DMS153 treated with DMSO at 0.1 percent for 48 hours (cell line): ENCODE results near the gene SCIN.
"Not testable (repeated sequence)": the region's sequence is repeated elsewhere in the genome, so short reads cannot be mapped to it uniquely, and the experiment has no call there.

Source experiments
- DNase-seq: peaks from one replicate; lab custom pipeline; 2025; ENCODE audit not compliant: unreplicated experiment; lab: John Stamatoyannopoulos, UW

The SCIN gene

DNA sequence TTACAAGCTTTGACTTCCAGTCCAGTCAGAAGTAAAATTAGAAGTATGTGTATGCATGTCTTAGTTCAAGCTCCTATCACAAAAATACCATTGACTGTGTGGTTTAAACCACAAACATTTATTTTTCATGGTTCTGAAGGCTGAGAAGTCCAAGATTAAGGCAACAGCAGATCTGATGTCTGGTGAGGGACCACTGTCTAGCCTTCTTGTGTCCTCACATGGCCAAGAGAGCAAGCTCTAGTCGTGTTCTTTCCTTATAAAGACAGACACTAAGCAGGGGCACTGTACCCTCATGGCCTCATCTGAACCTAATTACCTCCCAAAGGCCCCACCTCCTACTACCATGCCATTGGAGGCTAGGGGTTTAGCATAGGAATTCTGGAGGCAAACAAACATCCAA lies 75.6 kb downstream of the SCIN start:
- no peak for DNase-seq

DNA sequence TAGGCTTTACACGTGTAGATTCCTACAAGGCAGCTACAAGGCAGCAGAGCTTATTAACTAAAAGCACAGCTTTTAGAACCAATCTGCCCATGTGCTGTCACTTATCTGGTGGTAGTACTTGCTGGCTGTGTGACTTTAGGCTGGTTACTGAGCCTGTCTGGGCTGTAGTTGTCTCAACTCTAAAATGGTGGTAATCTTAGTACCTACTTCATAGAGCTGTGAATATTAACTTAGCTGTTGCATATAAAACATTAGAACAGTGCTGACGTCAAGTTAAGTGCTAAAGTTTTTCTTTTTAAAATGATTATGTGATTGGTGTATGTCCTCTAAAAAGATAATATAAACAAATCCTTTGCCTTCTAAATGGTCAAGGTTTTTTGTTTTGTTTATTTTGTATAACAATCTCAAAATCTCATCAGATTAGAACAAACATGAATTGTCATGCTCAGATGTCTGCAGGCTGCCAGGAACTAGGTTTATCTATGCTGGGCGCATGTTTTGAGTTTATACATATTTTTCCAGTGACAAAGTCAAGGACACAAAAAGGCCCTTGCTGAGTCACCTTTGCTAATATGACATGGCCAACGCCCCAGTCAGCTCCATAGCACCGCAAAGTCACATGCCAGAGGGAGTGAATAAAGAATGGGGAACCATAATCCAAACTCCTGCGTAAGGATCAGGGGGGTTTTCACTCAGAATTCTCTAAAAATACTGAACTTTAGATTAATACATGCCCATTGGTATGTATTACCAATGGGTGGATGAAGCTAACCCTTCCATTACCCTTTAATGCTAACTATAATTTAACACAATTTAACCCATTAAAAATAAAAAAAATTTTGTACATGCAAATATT lies 77.1 kb downstream of the SCIN start:
- DNase-seq, result no peak

GRCh38 chr7:12648704-12649261 lies 78.3 kb downstream of the SCIN start:
- no peak for DNase-seq

GRCh38 chr7:12649348-12649747 lies 78.8 kb downstream of the SCIN start:
- DNase-seq, result no peak

- DNase-seq, result no peak
Measured at GRCh38 chr7:12650080-12650479, 79.6 kb downstream of the SCIN start.

DNA sequence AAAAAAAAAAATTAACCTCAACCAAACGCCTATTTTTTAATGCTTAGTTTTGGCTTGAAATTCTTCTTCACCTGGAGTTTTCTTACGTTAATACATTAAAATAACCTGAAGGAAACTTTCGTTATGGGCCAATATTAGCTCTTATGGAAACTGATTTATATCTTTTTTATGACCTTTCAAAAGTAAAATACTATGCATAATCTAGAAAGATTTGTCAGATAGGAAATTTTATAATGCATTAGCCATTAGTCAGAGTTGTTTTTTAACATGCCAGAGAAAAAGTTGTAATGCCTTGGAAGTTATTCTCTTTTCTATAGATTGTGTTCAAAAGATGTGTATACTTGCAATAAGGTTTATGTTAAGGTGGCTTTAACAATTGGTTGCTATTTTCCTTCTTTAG lies 82.6 kb downstream of the SCIN start:
- no peak for DNase-seq

- no peak for DNase-seq
Measured at GRCh38 chr7:12653518-12653917, 83.0 kb downstream of the SCIN start.

GRCh38 chr7:12655161-12655560 lies 84.6 kb downstream of the SCIN start:
- DNase-seq, result no peak

DNA sequence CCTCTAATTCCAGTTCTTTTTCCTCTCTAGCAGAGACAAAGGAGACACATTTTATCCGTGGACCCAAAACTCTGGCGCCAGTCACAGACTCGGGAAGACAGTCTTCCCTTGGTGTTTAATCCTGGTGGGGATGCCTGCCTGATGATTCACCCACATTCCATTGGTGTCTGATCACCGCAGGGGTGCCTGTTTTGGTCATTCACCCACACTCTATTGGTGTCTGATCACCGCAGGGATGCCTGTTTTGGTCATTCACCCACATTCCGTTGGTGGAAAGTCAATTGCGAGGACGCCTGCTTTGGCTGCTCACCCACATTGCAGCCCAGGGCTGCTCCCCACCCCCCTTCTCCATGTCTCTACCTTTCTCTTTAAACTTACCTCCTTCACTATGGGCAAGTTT lies 89.9 kb downstream of the SCIN start:
- not testable (repeated sequence) for DNase-seq

- DNase-seq, result not testable (repeated sequence)
Measured at GRCh38 chr7:12660986-12661385, 90.5 kb downstream of the SCIN start.

- DNase-seq, result no peak
Measured at GRCh38 chr7:12661581-12661980, 91.1 kb downstream of the SCIN start.

GRCh38 chr7:12670000-12670729 lies 99.6 kb downstream of the SCIN start:
- no peak for DNase-seq

GRCh38 chr7:12670743-12671520 lies 100.4 kb downstream of the SCIN start:
- no peak for DNase-seq

DNA sequence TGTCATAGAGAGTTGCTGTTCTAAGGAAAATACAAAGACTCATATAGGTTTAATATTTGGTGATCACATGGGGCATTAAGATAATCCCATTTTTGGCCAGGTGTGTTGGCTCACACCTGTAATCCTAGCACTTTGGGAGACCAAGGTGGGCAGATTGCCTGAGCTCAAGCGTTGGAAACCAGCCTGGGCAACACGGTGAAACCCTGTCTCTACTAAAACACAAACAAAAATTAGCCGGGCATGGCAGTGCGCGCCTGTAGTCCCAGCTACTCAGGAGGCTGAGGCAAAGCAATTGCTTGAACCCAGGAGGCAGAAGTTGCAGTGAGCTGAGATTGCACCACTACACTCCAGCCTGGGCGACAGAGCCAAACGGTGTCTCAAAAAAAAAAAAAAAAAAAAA lies 102.9 kb downstream of the SCIN start:
- DNase-seq, result not testable (repeated sequence)

- DNase-seq, result no peak
Measured at GRCh38 chr7:12674053-12674452, 103.5 kb downstream of the SCIN start.

DNA sequence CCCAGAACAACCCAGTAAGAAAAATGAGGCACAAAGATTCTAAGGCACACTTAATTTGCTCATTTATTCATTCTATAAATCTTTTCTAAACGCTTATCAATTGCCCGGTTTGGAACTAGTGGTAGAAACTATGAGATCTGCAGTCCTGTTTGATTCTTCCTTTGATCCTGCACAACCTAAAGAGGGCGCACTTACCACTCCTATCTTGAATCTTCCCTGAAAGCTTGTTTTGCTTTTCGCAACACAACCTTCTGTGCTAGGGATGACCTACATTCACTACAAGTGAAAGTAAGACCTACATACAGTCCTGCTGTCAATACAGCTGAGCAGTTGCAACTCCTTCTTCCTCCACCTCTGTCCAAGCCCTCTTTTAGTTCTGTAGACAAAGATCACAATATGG lies 104.3 kb downstream of the SCIN start:
- DNase-seq, result no peak

GRCh38 chr7:12683678-12684585 lies 113.4 kb downstream of the SCIN start:
- no peak for DNase-seq

DNA sequence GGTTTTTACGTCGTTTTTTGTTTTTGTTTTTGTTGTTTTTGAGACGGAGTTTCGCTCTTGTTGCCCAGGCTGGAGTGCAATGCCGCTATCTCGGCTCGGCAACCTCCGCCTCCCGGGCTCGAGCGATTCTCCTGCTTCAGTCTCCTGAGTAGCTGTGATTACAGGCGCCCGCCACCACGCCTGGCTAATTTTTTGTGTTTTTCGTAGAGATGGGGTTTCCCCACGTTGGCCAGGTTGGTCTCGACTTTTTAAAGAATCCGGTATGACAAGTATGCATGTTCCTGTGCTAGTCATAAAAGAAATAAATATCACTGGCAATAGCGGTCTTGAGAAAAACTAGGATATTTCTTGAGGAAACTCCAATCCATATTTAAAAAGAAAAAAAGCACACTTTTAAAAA lies 114.2 kb downstream of the SCIN start:
- no peak for DNase-seq

DNA sequence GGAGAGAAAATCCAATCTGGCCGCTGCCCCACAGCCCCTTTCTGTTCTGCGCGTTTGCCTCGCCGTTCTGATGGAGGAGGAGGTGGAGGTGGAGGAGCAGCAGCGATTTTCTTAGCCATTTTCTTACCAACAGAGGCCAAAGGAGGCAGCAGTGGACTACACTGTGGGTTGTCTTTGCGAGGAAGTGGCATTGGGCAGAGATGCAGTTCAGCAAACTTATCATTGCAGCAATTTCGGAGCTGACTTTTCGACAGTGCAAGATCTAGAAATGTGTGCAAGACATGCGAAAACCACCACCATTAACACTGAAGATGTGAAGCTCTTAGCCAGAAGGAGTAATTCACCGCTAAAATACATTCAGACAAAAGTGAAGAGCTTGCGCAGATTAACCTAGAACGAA lies 115.0 kb downstream of the SCIN start:
- peak; percentile 70 for DNase-seq

DNA sequence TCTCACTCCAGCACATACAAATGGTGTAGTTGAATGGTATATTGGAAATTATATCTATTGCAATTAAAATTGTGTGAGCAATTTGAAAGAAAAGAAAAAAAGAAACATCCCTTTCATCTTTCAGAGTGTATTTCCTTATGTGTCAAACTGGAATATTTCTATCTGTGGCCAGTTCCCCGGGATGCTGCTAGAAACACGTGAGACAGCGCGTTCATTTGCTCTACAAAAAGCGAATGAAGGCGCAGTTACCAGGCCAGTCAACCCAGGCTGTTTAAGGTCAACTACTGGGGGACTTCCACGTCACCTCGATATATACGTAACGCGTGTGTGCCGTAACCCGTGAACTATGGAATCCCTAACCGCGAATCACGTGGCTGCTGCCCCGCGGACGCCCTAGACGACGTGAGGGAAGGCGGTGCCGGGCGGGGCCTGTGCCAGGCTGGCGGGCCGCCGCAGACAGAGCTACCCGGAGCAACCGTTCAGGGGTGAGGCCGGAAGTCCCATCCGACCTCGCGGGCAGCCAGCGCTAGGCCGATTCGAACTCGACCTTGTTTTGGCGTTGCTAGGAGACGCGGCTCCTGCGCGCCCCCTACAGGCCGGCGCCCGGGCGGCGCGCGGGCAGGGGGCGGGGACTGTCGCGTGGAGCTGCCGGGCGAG lies 115.8 kb downstream of the SCIN start:
- DNase-seq, result peak; percentile 99
